Epithelial cell of esophagus (primary cell): ENCODE results near the gene EFHD1.
"Not testable (repeated sequence)": the region's sequence is repeated elsewhere in the genome, so short reads cannot be mapped to it uniquely, and the experiment has no call there.

ENCODE experiments used
- DNase-seq: peaks from one replicate; pipeline ENCODE4 v3.0.0; 2010; ENCODE audit warnings: low read depth
- H3K4me3 ChIP-seq: 2 replicates; pipeline ENCODE4 v1.5.1; 2011; ENCODE audit warnings: mild to moderate bottlenecking, low read length, control low read depth
- CTCF ChIP-seq: IDR thresholded peaks from 2 replicates; pipeline ENCODE4 v1.5.1; 2011; ENCODE audit warnings: low read depth, mild to moderate bottlenecking, low read length, control low read depth, inconsistent platforms; ENCODE audit not compliant: insufficient read depth; ENCODE audit errors: missing control alignments

The EFHD1 gene

GRCh38 chr2:232699110-232699509, 65.7 kb downstream of the EFHD1 start:
- no peak for TF ChIP-seq CTCF
- H3K4me3 ChIP-seq, result peak overlapping the region; percentile 86
- no peak for DNase-seq

GRCh38 chr2:232700154-232700553, 66.8 kb downstream of the EFHD1 start:
- no peak for DNase-seq

GRCh38 chr2:232707076-232707475, 73.7 kb downstream of the EFHD1 start:
- no peak for TF ChIP-seq CTCF
- no peak for DNase-seq
- no peak overlapping the region for H3K4me3 ChIP-seq

More at GRCh38 chr2:232700154-232700553, 66.8 kb downstream of the EFHD1 start:
- no peak for TF ChIP-seq CTCF
- no peak overlapping the region for H3K4me3 ChIP-seq

- no peak for TF ChIP-seq CTCF
- no peak for DNase-seq
- H3K4me3 ChIP-seq, result no peak overlapping the region
Observed at GRCh38 chr2:232713505-232713904, 80.1 kb downstream of the EFHD1 start.

GRCh38 chr2:232714969-232715368, 81.6 kb downstream of the EFHD1 start:
- no peak overlapping the region for H3K4me3 ChIP-seq
- no peak for TF ChIP-seq CTCF
- DNase-seq, result no peak

- H3K4me3 ChIP-seq, DNase-seq: not testable (repeated sequence)
Observed at GRCh38 chr2:232720056-232720455, 86.7 kb downstream of the EFHD1 start.

- H3K4me3 ChIP-seq, result no peak overlapping the region
- TF ChIP-seq CTCF, result no peak
- DNase-seq, result no peak
Observed at GRCh38 chr2:232721261-232721660, 87.9 kb downstream of the EFHD1 start.

- no peak overlapping the region for H3K4me3 ChIP-seq
- no peak for TF ChIP-seq CTCF
- DNase-seq, result no peak
Observed at GRCh38 chr2:232721882-232722281, 88.5 kb downstream of the EFHD1 start.
